Measurements from ENCODE around the gene FAM107B.

DNA sequence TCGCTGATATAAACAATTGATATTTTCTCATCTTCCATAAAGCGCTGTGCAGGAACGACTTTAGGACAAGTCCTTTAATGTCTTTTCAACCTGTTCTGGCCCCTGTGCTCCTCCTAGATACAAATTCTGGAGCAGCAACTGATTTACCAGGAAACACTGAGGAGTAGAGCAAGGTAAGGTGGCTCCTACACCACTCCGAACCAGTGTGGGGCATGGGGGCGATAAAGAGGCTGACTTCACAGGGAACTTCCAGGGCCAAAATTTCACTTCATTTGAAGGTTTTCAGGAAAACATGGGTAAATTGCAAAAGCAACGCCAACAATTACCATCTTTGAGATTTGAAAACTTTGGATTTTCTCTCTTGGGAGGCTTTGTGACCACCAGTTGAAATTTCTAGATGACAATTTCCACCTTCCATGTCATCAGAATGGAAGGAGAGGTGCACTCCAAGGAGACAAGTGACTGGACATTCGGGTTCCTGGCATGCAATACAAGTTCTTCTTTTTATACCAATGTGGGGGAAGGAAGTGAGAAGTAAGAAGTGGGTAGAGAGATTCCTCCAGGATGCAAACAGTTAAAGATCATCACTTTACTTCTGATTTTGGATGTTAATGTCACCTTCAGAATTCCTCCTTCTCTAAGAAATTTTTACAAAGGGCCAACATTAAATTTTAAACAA, 118.5 kb downstream of the FAM107B start:
- TF ChIP-seq YY1 (IDR thresholded peaks at IDR 0.05; ENCODE audit: low read depth) (no peak), EP300 (IDR thresholded peaks at IDR 0.05; ENCODE audit: borderline replicate concordance) (no peak), CEBPB (IDR thresholded peaks at IDR 0.05) (no peak), TAF1 (IDR thresholded peaks at IDR 0.05; ENCODE audit: low read depth) (no peak), NFIC (IDR thresholded peaks at IDR 0.05) (no peak), CREB1 (IDR thresholded peaks at IDR 0.05; ENCODE audit: low read depth) (no peak), ZBTB7A (IDR thresholded peaks at IDR 0.05; ENCODE audit: low read depth) (no peak), RAD21 (IDR thresholded peaks at IDR 0.05; ENCODE audit: low read depth) (no peak), TCF12 (IDR thresholded peaks at IDR 0.05; ENCODE audit: low read depth) (no peak), FOXM1 (IDR thresholded peaks at IDR 0.05; ENCODE audit: borderline replicate concordance, low read depth) (no peak)
- TF ChIP-seq, protein P1, sequence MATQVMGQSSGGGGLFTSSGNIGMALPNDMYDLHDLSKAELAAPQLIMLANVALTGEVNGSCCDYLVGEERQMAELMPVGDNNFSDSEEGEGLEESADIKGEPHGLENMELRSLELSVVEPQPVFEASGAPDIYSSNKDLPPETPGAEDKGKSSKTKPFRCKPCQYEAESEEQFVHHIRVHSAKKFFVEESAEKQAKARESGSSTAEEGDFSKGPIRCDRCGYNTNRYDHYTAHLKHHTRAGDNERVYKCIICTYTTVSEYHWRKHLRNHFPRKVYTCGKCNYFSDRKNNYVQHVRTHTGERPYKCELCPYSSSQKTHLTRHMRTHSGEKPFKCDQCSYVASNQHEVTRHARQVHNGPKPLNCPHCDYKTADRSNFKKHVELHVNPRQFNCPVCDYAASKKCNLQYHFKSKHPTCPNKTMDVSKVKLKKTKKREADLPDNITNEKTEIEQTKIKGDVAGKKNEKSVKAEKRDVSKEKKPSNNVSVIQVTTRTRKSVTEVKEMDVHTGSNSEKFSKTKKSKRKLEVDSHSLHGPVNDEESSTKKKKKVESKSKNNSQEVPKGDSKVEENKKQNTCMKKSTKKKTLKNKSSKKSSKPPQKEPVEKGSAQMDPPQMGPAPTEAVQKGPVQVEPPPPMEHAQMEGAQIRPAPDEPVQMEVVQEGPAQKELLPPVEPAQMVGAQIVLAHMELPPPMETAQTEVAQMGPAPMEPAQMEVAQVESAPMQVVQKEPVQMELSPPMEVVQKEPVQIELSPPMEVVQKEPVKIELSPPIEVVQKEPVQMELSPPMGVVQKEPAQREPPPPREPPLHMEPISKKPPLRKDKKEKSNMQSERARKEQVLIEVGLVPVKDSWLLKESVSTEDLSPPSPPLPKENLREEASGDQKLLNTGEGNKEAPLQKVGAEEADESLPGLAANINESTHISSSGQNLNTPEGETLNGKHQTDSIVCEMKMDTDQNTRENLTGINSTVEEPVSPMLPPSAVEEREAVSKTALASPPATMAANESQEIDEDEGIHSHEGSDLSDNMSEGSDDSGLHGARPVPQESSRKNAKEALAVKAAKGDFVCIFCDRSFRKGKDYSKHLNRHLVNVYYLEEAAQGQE (IDR thresholded peaks at IDR 0.05; ENCODE audit: low read depth) = no peak
- TF ChIP-seq, protein P2, sequence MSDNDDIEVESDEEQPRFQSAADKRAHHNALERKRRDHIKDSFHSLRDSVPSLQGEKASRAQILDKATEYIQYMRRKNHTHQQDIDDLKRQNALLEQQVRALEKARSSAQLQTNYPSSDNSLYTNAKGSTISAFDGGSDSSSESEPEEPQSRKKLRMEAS (IDR thresholded peaks at IDR 0.05) = no peak
